SK-N-SH treated with all-trans-retinoic acid at 6 μM for 48 hours (cell line): ENCODE results near the gene TIMM17B.
"Not testable (repeated sequence)": the region's sequence is repeated elsewhere in the genome, so short reads cannot be mapped to it uniquely, and the experiment has no call there.

Experiments
- ATAC-seq: fragments of 200-7000 bp; cut with Tn5 transposase; 3 replicates; pipeline ENCODE4 v1.9.1; 2020; ENCODE audit warnings: mild to moderate bottlenecking, moderate library complexity
- ARNTL ChIP-seq: fragments of 450-650 bp; formaldehyde crosslinking; IDR thresholded peaks from 2 replicates; pipeline ENCODE4 v1.5.0; 2020; ENCODE audit warnings: low read depth, mild to moderate bottlenecking, moderate library complexity, borderline replicate concordance
- BACH2 ChIP-seq: fragments of 250-450 bp; sonication (Bioruptor Pico); IDR thresholded peaks from 2 replicates; pipeline ENCODE4 v1.9.0; 2021; ENCODE audit warnings: mild to moderate bottlenecking, borderline replicate concordance
- ESRRG ChIP-seq: fragments of 250-450 bp; sonication (Bioruptor Pico); IDR thresholded peaks from 2 replicates; pipeline ENCODE4 v1.6.1; 2021; ENCODE audit warnings: mild to moderate bottlenecking
- ISL1 ChIP-seq: fragments of 250-450 bp; sonication (Bioruptor Pico); IDR thresholded peaks from 2 replicates; pipeline ENCODE4 v2.1.2; 2022; ENCODE audit warnings: mild to moderate bottlenecking, moderate library complexity
- OSR1 ChIP-seq: fragments of 250-450 bp; sonication (Bioruptor Pico); IDR thresholded peaks from 2 replicates; pipeline ENCODE4 v1.8.0; 2022; ENCODE audit warnings: moderate library complexity, mild to moderate bottlenecking, inconsistent platforms
- PPARA ChIP-seq: fragments of 250-450 bp; sonication (Bioruptor Pico); IDR thresholded peaks from 2 replicates; pipeline ENCODE4 v1.5.0; 2020; ENCODE audit warnings: mild to moderate bottlenecking, borderline replicate concordance
- RARB ChIP-seq: fragments of 250-450 bp; sonication (Bioruptor Pico); IDR thresholded peaks from 2 replicates; pipeline ENCODE4 v1.8.0; 2021; ENCODE audit warnings: mild to moderate bottlenecking, moderate library complexity
- TCF4 ChIP-seq: fragments of 250-450 bp; sonication (Bioruptor Pico); IDR thresholded peaks from 2 replicates; pipeline ENCODE4 v1.8.0; 2021; ENCODE audit warnings: mild to moderate bottlenecking, moderate library complexity, borderline replicate concordance
- TOX ChIP-seq: fragments of 250-450 bp; sonication (Bioruptor Pico); IDR thresholded peaks from 2 replicates; pipeline ENCODE4 v1.8.0; 2021; ENCODE audit warnings: mild to moderate bottlenecking, moderate library complexity, borderline replicate concordance
- ZFP30 ChIP-seq: fragments of 450-650 bp; formaldehyde crosslinking; IDR thresholded peaks from 2 replicates; pipeline ENCODE4 v1.5.0; 2022; ENCODE audit warnings: mild to moderate bottlenecking, moderate library complexity
- ZNF565 ChIP-seq: fragments of 450-650 bp; formaldehyde crosslinking; conservative IDR thresholded peaks from 2 replicates; pipeline ENCODE4 v1.5.0; 2020; ENCODE audit warnings: low read depth, mild to moderate bottlenecking, moderate library complexity
- ZNF70 ChIP-seq: fragments of 450-650 bp; formaldehyde crosslinking; IDR thresholded peaks from 2 replicates; pipeline ENCODE4 v1.5.0; 2020; ENCODE audit warnings: mild to moderate bottlenecking, moderate library complexity
- ZNF8 ChIP-seq: fragments of 450-650 bp; formaldehyde crosslinking; IDR thresholded peaks from 2 replicates; pipeline ENCODE4 v1.5.0; 2020; ENCODE audit warnings: mild to moderate bottlenecking, moderate library complexity
- TF ChIP-seq, protein P1 (sequence below): fragments of 250-450 bp; sonication (Bioruptor Pico); IDR thresholded peaks from 2 replicates; pipeline ENCODE4 v1.8.0; 2020; ENCODE audit warnings: mild to moderate bottlenecking, moderate library complexity, borderline replicate concordance
- TF ChIP-seq, protein P2 (sequence below): fragments of 250-450 bp; sonication (Bioruptor Pico); IDR thresholded peaks from 2 replicates; pipeline ENCODE4 v1.5.1; 2021; ENCODE audit warnings: mild to moderate bottlenecking, moderate library complexity
- TF ChIP-seq, protein P3 (sequence below): fragments of 250-450 bp; sonication (Bioruptor Pico); IDR thresholded peaks from 2 replicates; pipeline ENCODE4 v1.5.0; 2020; ENCODE audit warnings: mild to moderate bottlenecking, moderate library complexity
- TF ChIP-seq, protein P4 (sequence below): fragments of 250-450 bp; sonication (Bioruptor Pico); IDR thresholded peaks from 2 replicates; pipeline ENCODE4 v1.5.1; 2020; ENCODE audit warnings: low read depth, mild to moderate bottlenecking, moderate library complexity

The TIMM17B gene

DNA sequence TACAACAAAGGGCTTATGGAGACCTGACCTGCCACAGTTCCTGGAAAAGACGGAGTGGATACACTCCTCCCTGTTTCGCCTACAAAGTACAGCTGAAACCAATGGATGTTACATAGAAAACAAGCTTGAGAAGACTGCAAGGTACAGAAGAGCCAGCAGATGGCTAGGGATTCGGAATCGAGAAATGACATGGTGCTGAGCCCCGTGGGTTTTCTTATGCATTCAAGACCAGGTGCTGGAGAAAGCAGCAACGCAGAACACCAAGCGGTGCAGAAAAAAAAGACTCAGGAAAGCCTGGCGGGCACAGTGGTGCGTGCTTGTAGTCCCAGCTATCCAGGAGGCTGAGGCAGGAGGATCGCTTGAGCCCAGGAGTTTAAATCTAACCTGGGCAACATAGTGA is 13.8 kb downstream of the TIMM17B start:
- peak; percentile 86 for ATAC-seq
- TF ChIP-seq, protein P1, sequence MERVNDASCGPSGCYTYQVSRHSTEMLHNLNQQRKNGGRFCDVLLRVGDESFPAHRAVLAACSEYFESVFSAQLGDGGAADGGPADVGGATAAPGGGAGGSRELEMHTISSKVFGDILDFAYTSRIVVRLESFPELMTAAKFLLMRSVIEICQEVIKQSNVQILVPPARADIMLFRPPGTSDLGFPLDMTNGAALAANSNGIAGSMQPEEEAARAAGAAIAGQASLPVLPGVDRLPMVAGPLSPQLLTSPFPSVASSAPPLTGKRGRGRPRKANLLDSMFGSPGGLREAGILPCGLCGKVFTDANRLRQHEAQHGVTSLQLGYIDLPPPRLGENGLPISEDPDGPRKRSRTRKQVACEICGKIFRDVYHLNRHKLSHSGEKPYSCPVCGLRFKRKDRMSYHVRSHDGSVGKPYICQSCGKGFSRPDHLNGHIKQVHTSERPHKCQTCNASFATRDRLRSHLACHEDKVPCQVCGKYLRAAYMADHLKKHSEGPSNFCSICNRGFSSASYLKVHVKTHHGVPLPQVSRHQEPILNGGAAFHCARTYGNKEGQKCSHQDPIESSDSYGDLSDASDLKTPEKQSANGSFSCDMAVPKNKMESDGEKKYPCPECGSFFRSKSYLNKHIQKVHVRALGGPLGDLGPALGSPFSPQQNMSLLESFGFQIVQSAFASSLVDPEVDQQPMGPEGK (CRISPR knock-in tag) = no peak
- no peak for TF ChIP-seq ZNF8 (CRISPR knock-in tag)
- TF ChIP-seq TCF4 (CRISPR knock-in tag) = no peak
- TF ChIP-seq ZNF70 (CRISPR knock-in tag) = no peak
- TF ChIP-seq, protein P2, sequence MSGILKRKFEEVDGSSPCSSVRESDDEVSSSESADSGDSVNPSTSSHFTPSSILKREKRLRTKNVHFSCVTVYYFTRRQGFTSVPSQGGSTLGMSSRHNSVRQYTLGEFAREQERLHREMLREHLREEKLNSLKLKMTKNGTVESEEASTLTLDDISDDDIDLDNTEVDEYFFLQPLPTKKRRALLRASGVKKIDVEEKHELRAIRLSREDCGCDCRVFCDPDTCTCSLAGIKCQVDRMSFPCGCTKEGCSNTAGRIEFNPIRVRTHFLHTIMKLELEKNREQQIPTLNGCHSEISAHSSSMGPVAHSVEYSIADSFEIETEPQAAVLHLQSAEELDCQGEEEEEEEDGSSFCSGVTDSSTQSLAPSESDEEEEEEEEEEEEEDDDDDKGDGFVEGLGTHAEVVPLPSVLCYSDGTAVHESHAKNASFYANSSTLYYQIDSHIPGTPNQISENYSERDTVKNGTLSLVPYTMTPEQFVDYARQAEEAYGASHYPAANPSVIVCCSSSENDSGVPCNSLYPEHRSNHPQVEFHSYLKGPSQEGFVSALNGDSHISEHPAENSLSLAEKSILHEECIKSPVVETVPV (CRISPR knock-in tag) = no peak
- no peak for TF ChIP-seq TOX (CRISPR knock-in tag)
- TF ChIP-seq ESRRG (CRISPR knock-in tag) = no peak
- no peak for TF ChIP-seq RARB
- TF ChIP-seq, protein P3, sequence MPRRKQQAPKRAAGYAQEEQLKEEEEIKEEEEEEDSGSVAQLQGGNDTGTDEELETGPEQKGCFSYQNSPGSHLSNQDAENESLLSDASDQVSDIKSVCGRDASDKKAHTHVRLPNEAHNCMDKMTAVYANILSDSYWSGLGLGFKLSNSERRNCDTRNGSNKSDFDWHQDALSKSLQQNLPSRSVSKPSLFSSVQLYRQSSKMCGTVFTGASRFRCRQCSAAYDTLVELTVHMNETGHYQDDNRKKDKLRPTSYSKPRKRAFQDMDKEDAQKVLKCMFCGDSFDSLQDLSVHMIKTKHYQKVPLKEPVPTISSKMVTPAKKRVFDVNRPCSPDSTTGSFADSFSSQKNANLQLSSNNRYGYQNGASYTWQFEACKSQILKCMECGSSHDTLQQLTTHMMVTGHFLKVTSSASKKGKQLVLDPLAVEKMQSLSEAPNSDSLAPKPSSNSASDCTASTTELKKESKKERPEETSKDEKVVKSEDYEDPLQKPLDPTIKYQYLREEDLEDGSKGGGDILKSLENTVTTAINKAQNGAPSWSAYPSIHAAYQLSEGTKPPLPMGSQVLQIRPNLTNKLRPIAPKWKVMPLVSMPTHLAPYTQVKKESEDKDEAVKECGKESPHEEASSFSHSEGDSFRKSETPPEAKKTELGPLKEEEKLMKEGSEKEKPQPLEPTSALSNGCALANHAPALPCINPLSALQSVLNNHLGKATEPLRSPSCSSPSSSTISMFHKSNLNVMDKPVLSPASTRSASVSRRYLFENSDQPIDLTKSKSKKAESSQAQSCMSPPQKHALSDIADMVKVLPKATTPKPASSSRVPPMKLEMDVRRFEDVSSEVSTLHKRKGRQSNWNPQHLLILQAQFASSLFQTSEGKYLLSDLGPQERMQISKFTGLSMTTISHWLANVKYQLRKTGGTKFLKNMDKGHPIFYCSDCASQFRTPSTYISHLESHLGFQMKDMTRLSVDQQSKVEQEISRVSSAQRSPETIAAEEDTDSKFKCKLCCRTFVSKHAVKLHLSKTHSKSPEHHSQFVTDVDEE = no peak
- TF ChIP-seq ZNF565 (CRISPR knock-in tag) = no peak
- TF ChIP-seq, protein P4, sequence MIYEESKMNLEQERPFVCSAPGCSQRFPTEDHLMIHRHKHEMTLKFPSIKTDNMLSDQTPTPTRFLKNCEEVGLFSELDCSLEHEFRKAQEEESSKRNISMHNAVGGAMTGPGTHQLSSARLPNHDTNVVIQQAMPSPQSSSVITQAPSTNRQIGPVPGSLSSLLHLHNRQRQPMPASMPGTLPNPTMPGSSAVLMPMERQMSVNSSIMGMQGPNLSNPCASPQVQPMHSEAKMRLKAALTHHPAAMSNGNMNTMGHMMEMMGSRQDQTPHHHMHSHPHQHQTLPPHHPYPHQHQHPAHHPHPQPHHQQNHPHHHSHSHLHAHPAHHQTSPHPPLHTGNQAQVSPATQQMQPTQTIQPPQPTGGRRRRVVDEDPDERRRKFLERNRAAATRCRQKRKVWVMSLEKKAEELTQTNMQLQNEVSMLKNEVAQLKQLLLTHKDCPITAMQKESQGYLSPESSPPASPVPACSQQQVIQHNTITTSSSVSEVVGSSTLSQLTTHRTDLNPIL (CRISPR knock-in tag) = no peak
- no peak for TF ChIP-seq OSR1 (CRISPR knock-in tag)
- no peak for TF ChIP-seq BACH2
- TF ChIP-seq ZFP30 (CRISPR knock-in tag) = no peak
- TF ChIP-seq PPARA (CRISPR knock-in tag) = no peak

DNA sequence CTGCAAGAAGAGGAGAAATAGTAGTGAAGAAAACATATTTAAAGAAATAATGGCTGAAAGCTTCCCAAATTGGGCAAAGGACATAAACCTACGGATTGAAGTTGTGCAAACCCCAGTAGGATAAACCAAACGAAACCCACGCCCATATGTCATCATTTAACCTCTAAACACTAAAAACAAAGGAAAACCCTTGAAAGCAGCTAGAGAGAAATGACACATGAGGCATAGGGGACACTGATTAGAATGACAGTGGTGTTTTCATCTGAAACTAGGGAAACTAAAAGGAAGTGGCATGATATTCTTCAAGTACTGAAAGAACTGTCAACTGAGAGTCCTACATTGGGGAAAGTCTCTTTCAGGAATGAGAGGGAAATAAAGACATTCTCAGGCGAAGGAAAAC is 20.6 kb downstream of the TIMM17B start:
- ATAC-seq = not testable (repeated sequence)

DNA sequence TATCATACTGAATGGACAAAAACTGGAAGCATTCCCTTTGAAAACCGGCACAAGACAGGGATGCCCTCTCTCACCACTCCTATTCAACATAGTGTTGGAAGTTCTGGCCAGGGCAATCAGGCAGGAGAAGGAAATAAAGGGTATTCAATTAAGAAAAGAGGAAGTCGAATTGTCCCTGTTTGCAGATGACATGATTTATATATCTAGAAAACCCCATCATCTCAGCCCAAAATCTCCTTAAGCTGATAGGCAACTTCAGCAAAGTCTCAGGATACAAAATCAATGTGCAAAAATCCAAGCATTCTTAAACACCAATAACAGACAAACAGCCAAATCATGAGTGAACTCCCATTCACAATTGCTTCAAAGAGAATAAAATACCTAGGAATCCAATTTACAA is 25.6 kb downstream of the TIMM17B start:
- not testable (repeated sequence) for ATAC-seq

DNA sequence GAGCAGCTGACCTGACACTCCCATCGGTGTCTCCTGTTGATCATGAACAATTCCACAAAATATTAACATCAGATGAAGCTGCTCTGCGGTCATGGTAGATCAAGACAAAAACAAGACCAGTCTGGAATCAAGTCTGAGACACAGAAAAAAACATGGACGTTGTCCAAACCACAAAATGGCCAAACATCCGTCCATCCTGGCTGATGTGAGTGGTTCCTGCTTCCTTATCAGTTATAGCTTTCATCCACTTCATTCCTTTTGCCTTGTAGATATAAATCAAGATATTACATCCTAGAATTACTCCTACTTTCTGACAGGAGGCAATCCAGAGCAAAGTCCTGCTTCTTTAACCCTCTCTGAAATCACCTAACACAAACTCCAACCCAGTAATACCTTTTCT is 33.4 kb downstream of the TIMM17B start:
- TF ChIP-seq ARNTL (CRISPR knock-in tag) (no peak), ISL1 (CRISPR knock-in tag) (peak; percentile 67)
- ATAC-seq = peak; percentile 76

DNA sequence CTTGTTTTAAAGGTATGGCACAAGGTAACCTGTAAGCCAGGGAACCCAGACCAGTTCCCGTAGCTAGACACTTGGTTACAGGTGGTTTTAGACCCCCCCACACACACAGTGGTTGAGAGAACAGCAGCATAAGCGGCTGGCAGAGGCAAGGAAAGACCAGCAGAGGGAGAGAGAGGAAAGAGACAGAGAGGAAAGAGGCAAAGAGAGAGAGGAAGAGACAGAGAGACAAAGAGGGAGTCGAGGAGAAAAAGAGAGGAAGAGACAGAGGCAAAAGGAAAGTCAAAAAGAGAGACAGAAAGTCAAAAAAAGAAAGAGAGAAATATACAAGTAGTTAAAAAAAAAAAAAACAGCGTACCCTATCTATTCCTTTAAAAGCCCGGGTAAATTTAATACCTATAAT is 42.7 kb downstream of the TIMM17B start:
- TF ChIP-seq, protein P4 (CRISPR knock-in tag) = no peak
- TF ChIP-seq, protein P2 (CRISPR knock-in tag) = no peak
- ATAC-seq = no peak

DNA sequence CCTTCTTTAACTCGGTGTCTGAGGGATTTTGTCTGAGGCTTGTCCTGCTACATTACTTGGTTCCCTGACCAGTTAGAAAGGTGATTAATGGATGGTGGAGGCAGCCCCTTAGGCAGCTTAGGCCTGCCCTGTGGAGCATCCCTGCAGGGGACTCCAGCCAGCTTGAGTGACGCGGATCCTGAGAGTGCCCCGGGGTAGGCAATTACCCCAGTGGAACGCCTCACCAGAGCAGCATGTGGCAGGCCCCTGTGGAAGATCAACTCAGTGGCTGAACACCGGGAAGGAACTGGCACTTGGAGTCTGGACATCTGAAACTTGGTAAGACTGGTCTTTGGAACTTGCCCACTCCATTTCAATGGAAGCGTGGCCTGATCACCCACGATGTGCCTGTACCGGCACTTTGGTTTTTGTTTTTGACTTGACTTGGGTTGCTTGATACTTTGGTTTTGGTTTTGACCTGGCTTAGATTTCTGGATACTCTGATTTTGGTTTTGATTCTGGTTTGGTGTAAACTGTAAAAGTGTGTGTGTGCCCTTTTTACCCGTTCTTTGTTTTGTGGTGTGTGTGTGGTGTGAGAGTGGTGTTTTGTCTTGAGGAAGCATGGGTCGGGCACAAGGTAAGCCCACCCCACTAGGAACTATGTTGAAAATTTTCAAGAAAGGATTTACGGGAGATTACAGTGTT is 43.3 kb downstream of the TIMM17B start:
- ATAC-seq = not testable (repeated sequence)

DNA sequence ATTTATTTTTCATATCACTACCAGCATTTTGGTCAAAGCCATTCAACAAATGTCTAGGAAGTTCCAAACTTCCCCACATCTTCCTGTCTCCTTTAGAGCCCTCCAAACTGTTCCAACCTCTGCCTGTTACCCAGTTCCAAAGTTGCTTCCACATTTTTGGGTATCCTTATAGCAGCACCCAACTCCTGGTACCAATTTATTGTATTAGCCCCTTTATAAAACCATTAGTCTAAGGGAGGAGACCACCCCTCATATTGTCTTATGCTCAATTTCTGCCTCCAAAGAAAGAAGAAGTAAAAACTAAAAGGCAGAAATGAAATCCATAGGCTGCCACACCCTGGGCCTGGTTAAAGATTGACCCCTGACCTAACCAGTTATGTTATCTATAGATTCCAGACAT is 44.1 kb downstream of the TIMM17B start:
- ATAC-seq = not testable (repeated sequence)
